Activated CD8-positive, alpha-beta memory T cell treated with anti-CD3 and anti-CD28 coated beads, Interleukin-2, amount 50 U/mL, for 24 hours (primary cell): ENCODE results near the gene DDX47.
A peak's percentile ranks its signal among the peaks of the same experiment; 100 is the strongest.

Experiments used
- DNase-seq: peaks from one replicate; pipeline ENCODE4 v3.0.0-alpha.2; 2020; ENCODE audit errors: extremely low read depth

Gene DDX47

GRCh38 chr12:12813120-12814101, at the start of gene DDX47:
Gene DDX47 (plus strand): TSS chr12:12813346. CDS start chr12:12813368, 22 bp downstream.
- DNase-seq: peak; percentile 87

GRCh38 chr12:12764824-12765223, 48.3 kb upstream of the DDX47 start:
- DNase-seq: no peak

GRCh38 chr12:12770262-12770661, 42.9 kb upstream of the DDX47 start:
- no peak for DNase-seq

GRCh38 chr12:12774791-12775190, 38.4 kb upstream of the DDX47 start:
- DNase-seq: no peak

- no peak for DNase-seq
Measured at GRCh38 chr12:12776261-12776660, 36.9 kb upstream of the DDX47 start.

- no peak for DNase-seq
Measured at GRCh38 chr12:12777092-12777491, 36.1 kb upstream of the DDX47 start.

- no peak for DNase-seq
Measured at GRCh38 chr12:12779007-12779406, 34.1 kb upstream of the DDX47 start.

- no peak for DNase-seq
Measured at GRCh38 chr12:12779529-12779928, 33.6 kb upstream of the DDX47 start.

GRCh38 chr12:12784116-12784515, 29.0 kb upstream of the DDX47 start:
- no peak for DNase-seq

GRCh38 chr12:12784911-12785814, 28.0 kb upstream of the DDX47 start, which contains the start of gene APOLD1:
Gene APOLD1 (plus strand): TSS chr12:12785659. CDS start chr12:12785692, 33 bp downstream.
- no peak for DNase-seq

GRCh38 chr12:12786351-12786705, 26.8 kb upstream of the DDX47 start:
- DNase-seq: no peak

GRCh38 chr12:12786706-12787601, 26.2 kb upstream of the DDX47 start:
- no peak for DNase-seq

GRCh38 chr12:12788131-12788530, 25.0 kb upstream of the DDX47 start:
- DNase-seq: no peak

GRCh38 chr12:12788675-12789368, 24.3 kb upstream of the DDX47 start:
- no peak for DNase-seq

- DNase-seq: no peak
Measured at GRCh38 chr12:12790956-12791355, 22.2 kb upstream of the DDX47 start.

- DNase-seq: no peak
Measured at GRCh38 chr12:12791756-12792369, 21.3 kb upstream of the DDX47 start.

GRCh38 chr12:12792421-12792820, 20.7 kb upstream of the DDX47 start:
- DNase-seq: no peak

- no peak for DNase-seq
Measured at GRCh38 chr12:12794686-12795085, 18.5 kb upstream of the DDX47 start.

GRCh38 chr12:12796171-12796570, 17.0 kb upstream of the DDX47 start:
- no peak for DNase-seq
